Body of pancreas (tissue), 4 donors: Measurements from ENCODE around the gene RHOBTB3. TPM values are rescaled to one million over a fixed set of nuclear protein-coding genes. Genes with fewer than 3 reads are reported as not detected.

ENCODE experiments used
- ATAC-seq: fragments of 150-250 bp; one replicate; pipeline ENCODE4 v1.9.1; 2016
- DNase-seq, 4 donors: peaks; one replicate each; pipeline ENCODE4 v3.0.0-alpha.2; 2019
- H3K27ac ChIP-seq, 4 donors: fragments of 200-600 bp; sonication (generic); 1 replicate in 3 of 4; 2 replicates in 1 of 4; pipeline versions ENCODE4 v1.5.1 to v1.6.1; 2016 to 2019; ENCODE audit warnings: mild to moderate bottlenecking in 1 of 4, mixed read lengths in 1 of 4, moderate library complexity in 1 of 4
- H3K27me3 ChIP-seq, 2 donors: fragments of 200-600 bp; sonication (generic); one replicate each; pipeline ENCODE4 v1.6.0; 2016; ENCODE audit warnings: mild to moderate bottlenecking in 1 of 2
- H3K36me3 ChIP-seq, 2 donors: fragments of 200-600 bp; sonication (generic); replicated peaks in 1 of 2; 2 replicates each; pipeline ENCODE4 v1.5.1; 2016; ENCODE audit warnings: low read depth in 2 of 2; ENCODE audit not compliant: insufficient read depth in 1 of 2
- H3K4me1 ChIP-seq: fragments of 200-600 bp; sonication (generic); one replicate; pipeline ENCODE4 v1.6.0; 2016
- H3K4me3 ChIP-seq, 2 donors: fragments of 200-600 bp; sonication (generic); 1 replicate in 1 of 2; 2 replicates in 1 of 2; pipeline ENCODE4 v1.5.1; 2016 to 2019
- H3K9me3 ChIP-seq, 3 donors: fragments of 200-600 bp; sonication (generic); 1 replicate in 2 of 3; 2 replicates in 1 of 3; pipeline ENCODE4 v1.5.1; 2016
- POLR2A ChIP-seq, 3 donors: fragments of 450-650 bp; IDR thresholded peaks; one replicate each; pipeline ENCODE4 v1.6.1; 2016; ENCODE audit warnings: antibody characterized with exemption in 3 of 3, mild to moderate bottlenecking in 2 of 3
- WGBS, 2 donors: methylation state at CpG; one replicate each; pipeline ENCODE4 v1.1.5; 2017; 5-methylcytosine and 5-hydroxymethylcytosine counted together
- intact Hi-C: fragments of 100-400 bp; cut with DNase I; formaldehyde crosslinking; loops from one replicate; pipeline ENCODE4 v1.15.1; 2023
- total RNA-seq, 2 donors: library from RNA; depleted of rRNA; stranded (reverse); fragments of >200 nt; gene quantifications; one replicate each; pipeline ENCODE4 v1.1.0, GENCODE V29; 2016
- TF ChIP-seq, protein P1 (sequence below), 7 experiments: fragments of 450-650 bp in 4 of 7; fragments of 200-600 bp in 3 of 7; sonication (generic) in 3 of 7; IDR thresholded peaks; one replicate each; pipeline ENCODE4 v1.5.1; 2016 to 2019; ENCODE audit warnings: antibody characterized with exemption in 7 of 7

Gene RHOBTB3
- total RNA-seq, 2 donors from 2014 or later: 153 to 196 TPM

DNA sequence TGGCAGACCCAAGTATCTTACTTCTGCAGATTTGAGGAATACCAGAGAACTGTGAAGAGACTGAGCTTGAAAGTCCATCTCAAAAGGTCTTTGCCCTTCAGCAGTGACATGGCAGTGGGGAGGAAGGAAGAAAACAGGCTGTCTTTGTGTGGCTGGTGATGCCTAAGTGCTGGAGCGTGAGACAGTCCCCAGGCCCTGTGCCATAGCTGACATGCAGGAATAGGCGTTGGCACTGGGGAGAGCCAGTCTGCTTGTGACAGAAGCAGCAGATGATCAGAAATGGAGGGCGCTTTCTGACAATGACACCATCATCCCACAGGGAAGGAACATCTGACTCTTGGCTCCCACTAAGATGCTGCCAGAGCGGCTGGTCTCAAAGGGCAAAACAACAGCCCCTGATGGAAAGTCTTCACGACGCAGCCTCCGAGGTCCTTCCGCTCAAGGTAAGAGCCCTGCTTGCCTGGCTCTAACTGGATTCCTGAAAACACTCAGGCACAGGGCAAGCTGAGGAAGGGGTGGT is 106.9 kb downstream of the RHOBTB3 start:
- TF ChIP-seq, protein P1, sequence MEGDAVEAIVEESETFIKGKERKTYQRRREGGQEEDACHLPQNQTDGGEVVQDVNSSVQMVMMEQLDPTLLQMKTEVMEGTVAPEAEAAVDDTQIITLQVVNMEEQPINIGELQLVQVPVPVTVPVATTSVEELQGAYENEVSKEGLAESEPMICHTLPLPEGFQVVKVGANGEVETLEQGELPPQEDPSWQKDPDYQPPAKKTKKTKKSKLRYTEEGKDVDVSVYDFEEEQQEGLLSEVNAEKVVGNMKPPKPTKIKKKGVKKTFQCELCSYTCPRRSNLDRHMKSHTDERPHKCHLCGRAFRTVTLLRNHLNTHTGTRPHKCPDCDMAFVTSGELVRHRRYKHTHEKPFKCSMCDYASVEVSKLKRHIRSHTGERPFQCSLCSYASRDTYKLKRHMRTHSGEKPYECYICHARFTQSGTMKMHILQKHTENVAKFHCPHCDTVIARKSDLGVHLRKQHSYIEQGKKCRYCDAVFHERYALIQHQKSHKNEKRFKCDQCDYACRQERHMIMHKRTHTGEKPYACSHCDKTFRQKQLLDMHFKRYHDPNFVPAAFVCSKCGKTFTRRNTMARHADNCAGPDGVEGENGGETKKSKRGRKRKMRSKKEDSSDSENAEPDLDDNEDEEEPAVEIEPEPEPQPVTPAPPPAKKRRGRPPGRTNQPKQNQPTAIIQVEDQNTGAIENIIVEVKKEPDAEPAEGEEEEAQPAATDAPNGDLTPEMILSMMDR (IDR thresholded peaks at IDR 0.05): no peak
- no peak for TF ChIP-seq POLR2A (IDR thresholded peaks at IDR 0.05)
- H3K4me1 ChIP-seq: peaks cover 29% of the 10 kb centered on the region
- no peaks in the 10 kb centered on the region for H3K27me3 ChIP-seq
- H3K9me3 ChIP-seq: no peaks in the 10 kb centered on the region
- WGBS, 2 donors: 92 to 93% methylated on average over 8 of the region's 8 CpGs
- no peaks in the 10 kb centered on the region for H3K36me3 ChIP-seq
- H3K4me3 ChIP-seq: no peak overlapping the region
- ATAC-seq (no peak), DNase-seq (no peak)
- H3K27ac ChIP-seq: no peak overlapping the region
- intact Hi-C loops: loop anchor here (2.0 to 10.0 kb wide), 2 partner anchors 55 to 183 kb away; no protein-coding TSS in a partner anchor

DNA sequence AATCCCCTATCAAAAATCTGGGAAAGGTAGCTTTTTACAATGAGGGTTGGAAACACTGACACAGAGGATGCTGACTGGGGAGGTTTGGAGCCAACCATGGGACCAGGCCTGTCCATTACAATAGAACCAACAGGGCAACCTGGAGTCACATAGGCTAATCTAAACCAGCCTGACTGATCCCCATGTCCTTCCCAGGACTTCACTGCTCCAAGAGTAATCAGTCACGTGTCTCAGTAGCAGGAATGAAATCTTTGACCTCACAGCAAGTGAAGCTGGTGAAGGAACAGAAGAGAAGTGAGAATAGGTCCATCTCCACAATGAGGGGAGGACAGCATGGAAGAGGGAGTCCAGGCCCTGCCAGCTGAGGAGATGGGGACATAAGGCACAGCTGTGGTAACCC is 107.4 kb downstream of the RHOBTB3 start:
- intact Hi-C loops: loop anchor here (2.0 to 10.0 kb wide), 2 partner anchors 56 to 184 kb away; no protein-coding TSS in a partner anchor
- no peaks in the 10 kb centered on the region for H3K36me3 ChIP-seq
- DNase-seq: no peak
- no peak overlapping the region for H3K27ac ChIP-seq
- no peak for ATAC-seq
- peaks cover 24% of the 10 kb centered on the region for H3K4me1 ChIP-seq
- 56 to 85% methylated on average over 1 of the region's 1 CpG for WGBS, 2 donors
- no peaks in the 10 kb centered on the region for H3K9me3 ChIP-seq
- TF ChIP-seq, protein P1 (IDR thresholded peaks at IDR 0.05): no peak
- no peak for TF ChIP-seq POLR2A (IDR thresholded peaks at IDR 0.05)
- H3K4me3 ChIP-seq: no peak overlapping the region
- no peaks in the 10 kb centered on the region for H3K27me3 ChIP-seq

- H3K4me1 ChIP-seq: peaks cover 15% of the 10 kb centered on the region
- TF ChIP-seq POLR2A (IDR thresholded peaks at IDR 0.05): no peak
- TF ChIP-seq, protein P1 (IDR thresholded peaks at IDR 0.05): no peak
- 26 to 49% methylated on average over 2 of the region's 2 CpGs for whole genome bisulfite sequencing, 2 donors
- H3K36me3 ChIP-seq: no peaks in the 10 kb centered on the region
- peak overlapping the region in 3 of 4 donors; percentile 32 to 40 (median 32) for H3K27ac ChIP-seq
- no peak overlapping the region for H3K4me3 ChIP-seq
- DNase-seq (no peak), ATAC-seq (no peak)
- no peaks in the 10 kb centered on the region for H3K27me3 ChIP-seq
- H3K9me3 ChIP-seq: no peaks in the 10 kb centered on the region
- intact Hi-C loops: loop anchor here (2.0 to 10.0 kb wide), 2 partner anchors 57 to 185 kb away; no protein-coding TSS in a partner anchor
Observed at GRCh38 chr5:95839658-95840057, 108.5 kb downstream of the RHOBTB3 start.

DNA sequence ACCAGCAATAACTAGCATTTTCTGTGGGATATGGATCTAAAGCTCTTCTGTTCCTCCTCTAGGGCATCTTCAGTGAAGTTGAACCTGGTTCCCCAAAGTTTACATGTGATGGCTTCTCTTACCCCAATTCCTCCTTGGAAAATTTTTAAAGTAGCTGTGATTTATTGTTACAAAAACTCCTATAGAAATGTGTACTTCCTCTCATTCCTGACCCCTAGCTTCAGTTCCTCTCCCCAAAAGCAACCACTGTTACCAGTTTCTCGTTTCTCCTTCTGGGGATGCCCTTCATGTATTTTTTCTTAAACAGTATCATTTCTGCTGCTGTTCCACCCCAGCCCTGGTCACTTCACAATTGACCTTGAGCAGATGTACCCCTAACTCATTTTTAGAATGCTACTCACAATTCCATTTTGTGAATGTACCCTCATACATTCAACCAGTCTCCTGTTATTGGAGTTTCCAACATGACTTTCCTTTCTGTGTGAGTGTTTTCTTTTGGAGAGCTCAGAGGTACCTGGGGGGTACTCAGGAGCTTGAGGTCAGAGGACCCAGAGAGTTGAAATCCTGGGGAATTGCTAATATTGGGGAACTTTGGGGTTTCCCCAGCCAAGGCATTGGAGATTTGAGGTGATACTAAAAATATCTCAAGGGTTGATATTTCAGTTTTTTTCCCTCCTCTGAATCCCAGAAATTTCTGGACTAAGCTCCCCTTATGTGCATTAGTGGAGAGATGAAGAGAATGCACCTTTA is 110.0 kb downstream of the RHOBTB3 start:
- ATAC-seq: no peak
- DNase-seq: no peak
- Histone ChIP-seq H3K4me3 (no peak overlapping the region), H3K9me3 (no peaks in the 10 kb centered on the region), H3K27ac (peak overlapping the region in 1 of 4 donors; percentile 18), H3K4me1 (peaks cover 8% of the 10 kb centered on the region), H3K27me3 (no peaks in the 10 kb centered on the region), H3K36me3 (no peaks in the 10 kb centered on the region)
- intact Hi-C loops: no loop called here
- WGBS, 2 donors: 60 to 88% methylated on average over 1 of the region's 1 CpG
- TF ChIP-seq, protein P1 (IDR thresholded peaks at IDR 0.05): no peak
- no peak for TF ChIP-seq POLR2A (IDR thresholded peaks at IDR 0.05)
